GM12873 (cell line): ENCODE data around the gene TTC21A.

Experiments used
- TF ChIP-seq, protein P1 (sequence below): IDR thresholded peaks from 2 replicates; pipeline ENCODE4 v1.5.1; 2012; ENCODE audit warnings: low read depth, mild to moderate bottlenecking, moderate library complexity, low read length, control low read depth; ENCODE audit not compliant: insufficient read depth; ENCODE audit errors: missing control alignments

The TTC21A gene

DNA sequence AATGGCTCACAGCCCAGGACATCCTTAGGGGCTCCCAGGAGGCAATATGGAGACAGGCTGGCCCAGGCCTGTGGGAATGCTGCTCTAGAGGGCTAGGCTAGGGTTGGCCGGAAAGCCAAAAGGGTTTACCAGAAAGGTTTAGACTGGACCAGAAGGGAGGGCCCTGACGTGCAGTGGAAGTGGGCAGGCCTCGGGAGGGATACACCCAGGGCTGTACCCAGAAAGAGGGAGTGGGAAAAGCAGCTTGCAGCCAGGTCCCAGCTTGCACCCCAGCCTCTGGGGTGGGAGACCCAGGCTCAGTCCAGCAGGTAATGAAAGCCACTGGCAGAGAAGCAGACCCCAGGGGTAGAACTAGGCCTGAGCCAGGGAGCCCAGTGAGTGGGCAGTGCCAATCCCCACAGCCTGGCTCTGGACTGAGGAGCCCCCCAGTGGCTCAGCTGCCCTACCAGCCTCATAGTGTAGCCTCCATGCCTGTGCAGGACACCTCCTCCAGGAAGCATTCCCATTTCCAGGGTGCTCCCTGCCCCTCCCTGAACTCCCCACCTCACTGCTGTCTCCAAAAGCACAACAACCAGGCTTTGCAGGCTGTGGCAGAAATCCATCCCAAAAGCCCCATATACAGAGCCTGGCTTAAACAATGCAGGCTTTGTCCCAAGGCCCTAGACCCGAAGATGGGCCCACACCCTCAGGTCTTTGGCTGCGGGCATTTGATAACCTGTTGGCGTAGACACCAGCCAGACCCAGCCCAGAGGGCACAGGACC is 3.5 kb upstream of the TTC21A start:
- TF ChIP-seq, protein P1, sequence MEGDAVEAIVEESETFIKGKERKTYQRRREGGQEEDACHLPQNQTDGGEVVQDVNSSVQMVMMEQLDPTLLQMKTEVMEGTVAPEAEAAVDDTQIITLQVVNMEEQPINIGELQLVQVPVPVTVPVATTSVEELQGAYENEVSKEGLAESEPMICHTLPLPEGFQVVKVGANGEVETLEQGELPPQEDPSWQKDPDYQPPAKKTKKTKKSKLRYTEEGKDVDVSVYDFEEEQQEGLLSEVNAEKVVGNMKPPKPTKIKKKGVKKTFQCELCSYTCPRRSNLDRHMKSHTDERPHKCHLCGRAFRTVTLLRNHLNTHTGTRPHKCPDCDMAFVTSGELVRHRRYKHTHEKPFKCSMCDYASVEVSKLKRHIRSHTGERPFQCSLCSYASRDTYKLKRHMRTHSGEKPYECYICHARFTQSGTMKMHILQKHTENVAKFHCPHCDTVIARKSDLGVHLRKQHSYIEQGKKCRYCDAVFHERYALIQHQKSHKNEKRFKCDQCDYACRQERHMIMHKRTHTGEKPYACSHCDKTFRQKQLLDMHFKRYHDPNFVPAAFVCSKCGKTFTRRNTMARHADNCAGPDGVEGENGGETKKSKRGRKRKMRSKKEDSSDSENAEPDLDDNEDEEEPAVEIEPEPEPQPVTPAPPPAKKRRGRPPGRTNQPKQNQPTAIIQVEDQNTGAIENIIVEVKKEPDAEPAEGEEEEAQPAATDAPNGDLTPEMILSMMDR = no peak

GRCh38 chr3:39104961-39105686 is 2.4 kb upstream of the TTC21A start:
- TF ChIP-seq, protein P1 = no peak

DNA sequence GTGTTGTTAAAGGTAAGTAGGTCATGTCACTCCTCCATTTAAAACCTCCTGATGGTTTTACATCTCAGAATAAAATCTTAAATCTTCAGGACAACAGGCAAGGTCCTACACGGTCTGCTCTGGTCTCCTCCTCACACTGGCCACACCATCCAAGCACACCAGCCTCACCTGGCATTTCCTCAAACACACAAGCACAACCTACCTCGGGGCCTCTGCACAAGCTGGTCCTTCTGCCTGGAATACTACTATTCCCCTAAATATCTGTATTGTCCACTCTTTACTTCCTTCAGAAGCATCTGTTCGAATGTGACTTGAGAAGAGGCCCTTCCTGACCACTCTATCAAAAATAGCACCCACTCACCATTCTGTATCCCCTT is 1.8 kb upstream of the TTC21A start:
- TF ChIP-seq, protein P1 = no peak

DNA sequence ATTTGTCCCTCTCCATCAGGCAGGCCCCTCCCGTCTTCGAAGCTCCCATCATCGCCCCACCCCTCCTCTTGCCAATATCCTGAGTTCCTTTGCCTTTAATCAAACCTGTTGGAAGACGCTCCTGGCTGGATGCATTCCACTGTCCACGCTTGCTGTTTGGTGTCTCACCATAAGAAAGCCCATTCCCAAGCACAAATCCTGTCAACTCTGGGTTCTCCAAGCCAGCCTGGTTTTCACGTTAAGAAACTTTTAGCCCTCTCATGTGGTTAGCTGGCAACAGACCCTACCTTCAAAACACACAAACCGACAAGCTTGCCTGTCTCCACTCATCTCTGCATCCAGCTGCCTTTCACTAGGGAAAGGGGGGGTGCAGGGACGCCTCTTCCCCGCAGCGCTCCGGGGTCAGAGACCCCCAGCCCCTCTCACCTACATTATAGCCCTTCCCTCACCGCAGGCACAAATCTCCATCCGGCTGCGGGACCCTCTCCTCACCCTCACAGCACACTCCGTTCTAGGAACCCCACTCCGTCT is 1.1 kb upstream of the TTC21A start:
- TF ChIP-seq, protein P1 = no peak

- TF ChIP-seq, protein P1 = no peak
Measured at GRCh38 chr3:39106851-39107387, 561 bp upstream of the TTC21A start.

DNA sequence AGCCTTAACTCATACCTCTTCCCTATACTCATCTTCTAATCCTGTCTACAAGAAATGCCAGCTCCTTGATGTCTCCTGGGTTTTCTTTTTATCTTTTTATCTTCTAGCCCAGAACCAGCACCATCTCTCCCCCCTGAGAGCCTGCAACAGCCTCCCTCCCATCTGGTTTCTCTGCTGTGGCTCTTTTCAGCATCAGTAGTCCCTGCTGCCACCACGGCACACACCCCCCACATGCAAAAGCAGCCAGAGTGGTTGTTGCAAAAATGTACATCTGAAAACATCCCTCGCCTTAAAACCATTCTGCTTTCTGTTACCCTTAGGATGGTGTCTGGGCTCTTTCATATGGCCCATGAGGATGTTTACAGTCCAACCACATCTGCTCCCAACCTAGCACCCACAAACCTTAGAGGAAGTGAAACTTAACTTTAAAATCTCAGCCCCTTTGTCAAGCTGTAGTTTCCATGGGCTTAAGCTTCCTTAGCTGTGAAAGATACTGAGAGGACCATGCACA is 775 bp downstream of the TTC21A start:
- TF ChIP-seq, protein P1 = no peak

GRCh38 chr3:39109086-39109485 is 1.6 kb downstream of the TTC21A start:
- TF ChIP-seq, protein P1 = no peak
